ENCODE data around the gene TTBK2. TPM values are rescaled to one million over a fixed set of nuclear protein-coding genes. Genes with fewer than 3 reads are reported as not detected.

The TTBK2 gene
- total RNA-seq, 1 experiment from 2014 or later = 17.2 TPM

- no TSS peak for BruUV-seq (replicated peaks)
- no peaks in the 10 kb centered on the region for H3K36me3 ChIP-seq (ENCODE audit: control insufficient read depth, insufficient read depth, low read length)
- H3K4me1 ChIP-seq (ENCODE audit: control insufficient read depth, insufficient read depth, low read length) = no peaks in the 10 kb centered on the region
- TF ChIP-seq, protein P1, sequence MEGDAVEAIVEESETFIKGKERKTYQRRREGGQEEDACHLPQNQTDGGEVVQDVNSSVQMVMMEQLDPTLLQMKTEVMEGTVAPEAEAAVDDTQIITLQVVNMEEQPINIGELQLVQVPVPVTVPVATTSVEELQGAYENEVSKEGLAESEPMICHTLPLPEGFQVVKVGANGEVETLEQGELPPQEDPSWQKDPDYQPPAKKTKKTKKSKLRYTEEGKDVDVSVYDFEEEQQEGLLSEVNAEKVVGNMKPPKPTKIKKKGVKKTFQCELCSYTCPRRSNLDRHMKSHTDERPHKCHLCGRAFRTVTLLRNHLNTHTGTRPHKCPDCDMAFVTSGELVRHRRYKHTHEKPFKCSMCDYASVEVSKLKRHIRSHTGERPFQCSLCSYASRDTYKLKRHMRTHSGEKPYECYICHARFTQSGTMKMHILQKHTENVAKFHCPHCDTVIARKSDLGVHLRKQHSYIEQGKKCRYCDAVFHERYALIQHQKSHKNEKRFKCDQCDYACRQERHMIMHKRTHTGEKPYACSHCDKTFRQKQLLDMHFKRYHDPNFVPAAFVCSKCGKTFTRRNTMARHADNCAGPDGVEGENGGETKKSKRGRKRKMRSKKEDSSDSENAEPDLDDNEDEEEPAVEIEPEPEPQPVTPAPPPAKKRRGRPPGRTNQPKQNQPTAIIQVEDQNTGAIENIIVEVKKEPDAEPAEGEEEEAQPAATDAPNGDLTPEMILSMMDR (IDR thresholded peaks at IDR 0.05) = no peak
- in situ Hi-C loops (cut with HindIII; ENCODE audit: low pct_unique_long_range_greater_than_20kb, low sequenced_read_pairs) (no loop called here), intact Hi-C loops (cut with micrococcal nuclease; ENCODE audit: unreplicated experiment) (no loop called here)
- DNase-seq (ENCODE audit: low read depth, low spot score) = no peak
- H3K27ac ChIP-seq (ENCODE audit: low read length) = no peak overlapping the region
- H3K4me3 ChIP-seq (ENCODE audit: low read depth in 2 of 2, low read length in 2 of 2) = no peak overlapping the region
- POLR2A ChIA-PET = interaction anchor here (0.8 kb wide), 1 partner anchor 177 kb away, joined by 3 read pairs; no protein-coding TSS in a partner anchor
- CTCF ChIA-PET = interaction anchor here (0.6 kb wide), 2 partner anchors 208 to 751 kb away, joined by 4 to 10 read pairs; no protein-coding TSS in a partner anchor
- H3K27me3 ChIP-seq (ENCODE audit: control insufficient read depth, insufficient read depth, low read length) = no peaks in the 10 kb centered on the region
- H3K9me3 ChIP-seq (ENCODE audit: control insufficient read depth, insufficient read depth, low read depth, low read length) = no peaks in the 10 kb centered on the region
- ATAC-seq = no peak
Measured at GRCh38 chr15:42933886-42934667, 13.5 kb upstream of the TTBK2 start.

DNA sequence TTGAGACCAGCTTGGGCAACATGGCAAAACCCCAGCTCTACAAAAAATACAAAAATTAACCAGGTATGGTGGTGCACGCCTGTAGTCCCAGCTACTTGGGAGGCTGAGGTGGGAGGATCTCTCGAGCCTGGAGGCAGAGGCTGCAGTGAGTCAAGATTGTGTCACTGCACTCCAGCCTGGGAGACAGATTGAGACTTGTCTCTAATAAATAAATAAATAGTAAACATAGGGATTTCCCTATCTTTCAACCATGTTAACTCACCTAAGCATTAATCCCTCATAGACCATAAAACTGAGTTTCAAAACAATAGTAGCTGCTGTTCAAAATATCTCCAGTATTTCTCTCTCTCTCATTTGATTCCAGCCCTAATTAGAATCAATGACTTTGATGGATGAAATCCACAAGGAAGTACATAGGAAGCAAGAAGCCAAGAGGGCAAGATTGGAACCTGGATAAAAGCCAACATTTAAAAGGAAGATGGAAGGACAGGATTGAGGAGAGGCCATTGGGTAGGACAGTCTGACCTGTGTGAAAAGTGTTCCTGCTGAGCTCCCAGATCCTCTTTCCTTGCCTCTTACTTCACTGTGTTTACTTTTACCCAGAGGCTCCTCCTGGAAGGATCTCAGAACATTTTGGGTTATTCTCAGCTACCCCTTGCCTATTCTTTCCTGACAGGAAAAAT is 12.4 kb upstream of the TTBK2 start:
- DNase-seq (ENCODE audit: low read depth, low spot score) = no peak
- H3K9me3 ChIP-seq (ENCODE audit: control insufficient read depth, insufficient read depth, low read depth, low read length) = no peaks in the 10 kb centered on the region
- TF ChIP-seq POLR2AphosphoS5 (IDR thresholded peaks at IDR 0.05; ENCODE audit: low read depth, low read length) = no peak
- TF ChIP-seq, protein P2, sequence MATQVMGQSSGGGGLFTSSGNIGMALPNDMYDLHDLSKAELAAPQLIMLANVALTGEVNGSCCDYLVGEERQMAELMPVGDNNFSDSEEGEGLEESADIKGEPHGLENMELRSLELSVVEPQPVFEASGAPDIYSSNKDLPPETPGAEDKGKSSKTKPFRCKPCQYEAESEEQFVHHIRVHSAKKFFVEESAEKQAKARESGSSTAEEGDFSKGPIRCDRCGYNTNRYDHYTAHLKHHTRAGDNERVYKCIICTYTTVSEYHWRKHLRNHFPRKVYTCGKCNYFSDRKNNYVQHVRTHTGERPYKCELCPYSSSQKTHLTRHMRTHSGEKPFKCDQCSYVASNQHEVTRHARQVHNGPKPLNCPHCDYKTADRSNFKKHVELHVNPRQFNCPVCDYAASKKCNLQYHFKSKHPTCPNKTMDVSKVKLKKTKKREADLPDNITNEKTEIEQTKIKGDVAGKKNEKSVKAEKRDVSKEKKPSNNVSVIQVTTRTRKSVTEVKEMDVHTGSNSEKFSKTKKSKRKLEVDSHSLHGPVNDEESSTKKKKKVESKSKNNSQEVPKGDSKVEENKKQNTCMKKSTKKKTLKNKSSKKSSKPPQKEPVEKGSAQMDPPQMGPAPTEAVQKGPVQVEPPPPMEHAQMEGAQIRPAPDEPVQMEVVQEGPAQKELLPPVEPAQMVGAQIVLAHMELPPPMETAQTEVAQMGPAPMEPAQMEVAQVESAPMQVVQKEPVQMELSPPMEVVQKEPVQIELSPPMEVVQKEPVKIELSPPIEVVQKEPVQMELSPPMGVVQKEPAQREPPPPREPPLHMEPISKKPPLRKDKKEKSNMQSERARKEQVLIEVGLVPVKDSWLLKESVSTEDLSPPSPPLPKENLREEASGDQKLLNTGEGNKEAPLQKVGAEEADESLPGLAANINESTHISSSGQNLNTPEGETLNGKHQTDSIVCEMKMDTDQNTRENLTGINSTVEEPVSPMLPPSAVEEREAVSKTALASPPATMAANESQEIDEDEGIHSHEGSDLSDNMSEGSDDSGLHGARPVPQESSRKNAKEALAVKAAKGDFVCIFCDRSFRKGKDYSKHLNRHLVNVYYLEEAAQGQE (IDR thresholded peaks at IDR 0.05; ENCODE audit: insufficient read depth in 1 of 2, low read depth in 2 of 2, low read length in 1 of 2) = no peak
- TF ChIP-seq, protein P1 (IDR thresholded peaks at IDR 0.05) = no peak
- no peak for TF ChIP-seq TCF7L2 (IDR thresholded peaks at IDR 0.05; ENCODE audit: low read depth, low read length)
- TF ChIP-seq SIN3A (IDR thresholded peaks at IDR 0.05; ENCODE audit: borderline replicate concordance, insufficient read depth, low read depth, low read length) = no peak
- no TSS peak for BruUV-seq (replicated peaks)
- POLR2A ChIA-PET = interaction anchor here (0.8 kb wide), 1 partner anchor 175 kb away, joined by 3 read pairs; no protein-coding TSS in a partner anchor
- no peak overlapping the region for H3K4me3 ChIP-seq (ENCODE audit: low read depth in 2 of 2, low read length in 2 of 2)
- no peak overlapping the region for H3K27ac ChIP-seq (ENCODE audit: low read length)
- intact Hi-C loops (cut with micrococcal nuclease; ENCODE audit: unreplicated experiment) (no loop called here), in situ Hi-C loops (cut with HindIII; ENCODE audit: low pct_unique_long_range_greater_than_20kb, low sequenced_read_pairs) (no loop called here)
- H3K27me3 ChIP-seq (ENCODE audit: control insufficient read depth, insufficient read depth, low read length) = no peaks in the 10 kb centered on the region
- CTCF ChIA-PET = interaction anchor here (0.6 kb wide), 2 partner anchors 129 to 750 kb away, joined by 4 read pairs; no protein-coding TSS in a partner anchor
- no peaks in the 10 kb centered on the region for H3K36me3 ChIP-seq (ENCODE audit: control insufficient read depth, insufficient read depth, low read length)
- no peaks in the 10 kb centered on the region for H3K4me1 ChIP-seq (ENCODE audit: control insufficient read depth, insufficient read depth, low read length)
- ATAC-seq = peak; percentile 60; the same call in 1 of the 2 replicates

Data from Panc1 (cell line).